Muscle layer of duodenum (tissue), 2 donors: ENCODE data around the gene XPA.

Experiments used
- H3K27ac ChIP-seq: one replicate; pipeline ENCODE4 v1.7.0; 2013; ENCODE audit warnings: mild to moderate bottlenecking, low read length
- H3K27me3 ChIP-seq: one replicate; pipeline ENCODE4 v1.7.0; 2013; ENCODE audit warnings: low read depth, mild to moderate bottlenecking, control low read depth, low read length
- H3K36me3 ChIP-seq, 2 donors: one replicate each; pipeline ENCODE4 v1.7.0; 2013; ENCODE audit warnings: low read length in 2 of 2, control low read depth in 1 of 2, mild to moderate bottlenecking in 1 of 2; ENCODE audit not compliant: insufficient read depth in 2 of 2, control insufficient read depth in 1 of 2
- H3K4me1 ChIP-seq, 2 donors: one replicate each; pipeline ENCODE4 v1.7.0; 2013; ENCODE audit warnings: low read length in 2 of 2, mild to moderate bottlenecking in 2 of 2, control low read depth in 1 of 2, moderate library complexity in 1 of 2; ENCODE audit not compliant: insufficient read depth in 2 of 2, control insufficient read depth in 1 of 2
- H3K4me3 ChIP-seq, 2 donors: one replicate each; pipeline ENCODE4 v1.7.0; 2013; ENCODE audit warnings: low read length in 2 of 2, low read depth in 1 of 2, mild to moderate bottlenecking in 1 of 2
- H3K9me3 ChIP-seq, 2 donors: one replicate each; pipeline ENCODE4 v1.7.0; 2013; ENCODE audit warnings: low read length in 2 of 2, control low read depth in 1 of 2, mild to moderate bottlenecking in 1 of 2; ENCODE audit not compliant: control insufficient read depth in 1 of 2
- donor health status: healthy.

The XPA gene

DNA sequence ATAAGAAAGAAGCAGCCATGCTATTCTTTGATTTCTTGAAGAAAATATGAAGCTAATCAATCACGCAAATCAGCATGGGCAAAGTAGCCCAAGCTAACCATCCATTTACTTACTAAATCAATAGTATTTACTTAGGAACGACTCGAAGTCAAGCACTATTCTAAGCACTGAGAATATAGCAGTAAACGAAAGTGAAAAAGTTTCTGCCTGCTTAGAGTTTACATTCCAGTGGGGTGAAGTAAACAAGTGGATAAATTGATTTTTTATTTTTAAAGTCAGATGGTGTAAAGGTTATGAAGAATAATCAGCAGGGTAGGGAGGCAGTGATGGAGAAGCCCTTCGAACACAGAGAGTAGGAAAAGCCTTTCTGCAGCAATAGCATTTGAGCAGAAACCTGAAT lies 69.5 kb downstream of the XPA start:
- peaks cover 17 to 23% of the 10 kb centered on the region in 2 donors for H3K36me3 ChIP-seq
- no peaks in the 10 kb centered on the region for H3K27me3 ChIP-seq
- peaks cover 0 to 25% of the 10 kb centered on the region in 2 donors for H3K4me1 ChIP-seq
- H3K9me3 ChIP-seq = no peaks in the 10 kb centered on the region
- H3K4me3 ChIP-seq = peak overlapping the region; percentile 4 to 20
- H3K27ac ChIP-seq = peak overlapping the region; percentile 19

DNA sequence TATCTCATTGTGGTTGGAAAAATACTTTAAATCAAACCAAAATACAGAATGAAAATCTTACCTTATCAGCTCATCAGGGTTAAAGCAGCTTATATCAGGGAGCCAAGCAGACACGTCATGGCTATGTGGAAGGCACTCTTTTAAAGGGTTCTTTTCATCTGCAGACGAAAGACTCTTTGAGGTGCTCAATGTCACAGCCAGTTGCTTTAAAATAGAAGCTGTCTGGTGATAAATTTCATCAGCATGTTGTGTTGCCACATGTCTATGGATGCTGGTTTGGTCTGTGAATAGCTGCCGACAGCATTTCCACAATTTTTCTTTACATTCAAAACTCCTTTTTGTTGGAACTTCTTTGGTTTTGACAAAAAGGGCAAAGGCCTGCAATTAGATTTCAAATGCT lies 71.5 kb downstream of the XPA start:
- H3K27ac ChIP-seq = no peak overlapping the region
- peaks cover 16 to 23% of the 10 kb centered on the region in 2 donors for H3K36me3 ChIP-seq
- H3K27me3 ChIP-seq = no peaks in the 10 kb centered on the region
- H3K4me1 ChIP-seq = peaks cover 0 to 14% of the 10 kb centered on the region in 2 donors
- H3K9me3 ChIP-seq = no peaks in the 10 kb centered on the region
- H3K4me3 ChIP-seq = no peak overlapping the region
